Stimulated activated CD8-positive, alpha-beta memory T cell treated with anti-CD3 and anti-CD28 coated beads, Interleukin-12 subunit alpha, Interleukin-12 subunit beta, amount 100 ng/mL, for 24 hours (primary cell): Measurements from ENCODE around the gene B3GAT1.

Source experiments
- DNase-seq: peaks from one replicate; pipeline ENCODE4 v3.0.0-alpha.2; 2020; ENCODE audit errors: extremely low read depth

Gene B3GAT1

GRCh38 chr11:134409552-134410429, 2.3 kb downstream of the B3GAT1 start:
- no peak for DNase-seq

- DNase-seq: no peak
Observed at GRCh38 chr11:134407923-134408322, 4.1 kb downstream of the B3GAT1 start.

- no peak for DNase-seq
Observed at GRCh38 chr11:134407321-134407828, 4.7 kb downstream of the B3GAT1 start.

- no peak for DNase-seq
Observed at GRCh38 chr11:134406264-134407185, 5.5 kb downstream of the B3GAT1 start.

- DNase-seq: no peak
Observed at GRCh38 chr11:134405841-134406240, 6.2 kb downstream of the B3GAT1 start.

- DNase-seq: no peak
Observed at GRCh38 chr11:134405436-134405835, 6.6 kb downstream of the B3GAT1 start.

GRCh38 chr11:134404575-134405341, 7.3 kb downstream of the B3GAT1 start:
- DNase-seq: no peak

- DNase-seq: no peak
Observed at GRCh38 chr11:134402910-134403309, 9.1 kb downstream of the B3GAT1 start.

GRCh38 chr11:134401825-134402809, 9.9 kb downstream of the B3GAT1 start:
- no peak for DNase-seq

- DNase-seq: no peak
Observed at GRCh38 chr11:134399996-134400395, 12.0 kb downstream of the B3GAT1 start.

- no peak for DNase-seq
Observed at GRCh38 chr11:134399293-134399654, 12.8 kb downstream of the B3GAT1 start.

GRCh38 chr11:134398644-134399292, 13.3 kb downstream of the B3GAT1 start:
- DNase-seq: no peak

- no peak for DNase-seq
Observed at GRCh38 chr11:134398079-134398444, 14.0 kb downstream of the B3GAT1 start.

- no peak for DNase-seq
Observed at GRCh38 chr11:134397304-134398078, 14.6 kb downstream of the B3GAT1 start.

- DNase-seq: no peak
Observed at GRCh38 chr11:134395002-134395401, 17.0 kb downstream of the B3GAT1 start.

GRCh38 chr11:134394311-134394710, 17.7 kb downstream of the B3GAT1 start:
- DNase-seq: no peak

- no peak for DNase-seq
Observed at GRCh38 chr11:134393638-134394037, 18.4 kb downstream of the B3GAT1 start.

GRCh38 chr11:134392953-134393615, 19.0 kb downstream of the B3GAT1 start:
- no peak for DNase-seq

- no peak for DNase-seq
Observed at GRCh38 chr11:134391656-134392055, 20.4 kb downstream of the B3GAT1 start.
